Kidney epithelial cell (primary cell): Measurements from ENCODE around the gene BLMH. TPM values are rescaled to one million over a fixed set of nuclear protein-coding genes. Genes with fewer than 3 reads are reported as not detected.

ENCODE experiments used
- DNase-seq: peaks from one replicate; pipeline ENCODE4 v3.0.0-alpha.2; 2010; ENCODE audit warnings: low read depth
- H3K27me3 ChIP-seq: 2 replicates; pipeline ENCODE4 v1.6.0; 2011; ENCODE audit warnings: low read length; ENCODE audit not compliant: control insufficient read depth, insufficient read depth
- H3K36me3 ChIP-seq: 2 replicates; pipeline ENCODE4 v1.5.1; 2011; ENCODE audit warnings: low read length; ENCODE audit not compliant: control insufficient read depth, insufficient read depth
- H3K4me3 ChIP-seq: 2 replicates; pipeline ENCODE4 v1.5.1; 2011; ENCODE audit warnings: low read depth, mild to moderate bottlenecking, control low read depth, low read length
- total RNA-seq: library from RNA; depleted of rRNA; stranded (reverse); fragments of >200 nt; gene quantifications from 2 replicates; pipeline ENCODE4 v1.2.3, GENCODE V29; 2015
- TF ChIP-seq, protein P1 (sequence below): IDR thresholded peaks from 2 replicates; pipeline ENCODE4 v1.5.1; 2011; ENCODE audit warnings: mild to moderate bottlenecking, moderate library complexity, low read length, control low read depth, inconsistent platforms; ENCODE audit not compliant: insufficient read depth, poor library complexity, severe bottlenecking

BLMH gene
- total RNA-seq, 1 donor from 2014 or later = 29.4 TPM

DNA sequence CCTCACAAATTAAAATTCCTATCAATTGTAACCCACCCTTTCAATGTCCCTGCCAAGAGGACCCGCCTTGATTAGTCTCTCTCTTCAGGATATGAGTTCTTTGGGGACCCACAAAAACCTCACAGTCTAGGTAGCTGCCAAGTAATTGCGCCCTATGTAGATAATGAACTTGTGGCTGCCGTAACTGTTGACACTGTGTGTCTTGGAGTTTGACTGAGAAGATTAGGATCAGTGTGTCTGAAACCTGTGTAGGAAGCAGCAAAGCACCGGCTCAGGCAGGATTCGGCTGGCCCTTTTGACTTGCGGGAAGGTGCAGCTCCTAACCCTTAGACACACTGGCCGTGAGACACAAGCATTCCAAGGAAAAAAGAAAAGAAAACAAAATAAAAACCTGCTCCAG lies 38.4 kb downstream of the BLMH start:
- no peak overlapping the region for H3K4me3 ChIP-seq
- no peaks in the 10 kb centered on the region for H3K27me3 ChIP-seq
- TF ChIP-seq, protein P1, sequence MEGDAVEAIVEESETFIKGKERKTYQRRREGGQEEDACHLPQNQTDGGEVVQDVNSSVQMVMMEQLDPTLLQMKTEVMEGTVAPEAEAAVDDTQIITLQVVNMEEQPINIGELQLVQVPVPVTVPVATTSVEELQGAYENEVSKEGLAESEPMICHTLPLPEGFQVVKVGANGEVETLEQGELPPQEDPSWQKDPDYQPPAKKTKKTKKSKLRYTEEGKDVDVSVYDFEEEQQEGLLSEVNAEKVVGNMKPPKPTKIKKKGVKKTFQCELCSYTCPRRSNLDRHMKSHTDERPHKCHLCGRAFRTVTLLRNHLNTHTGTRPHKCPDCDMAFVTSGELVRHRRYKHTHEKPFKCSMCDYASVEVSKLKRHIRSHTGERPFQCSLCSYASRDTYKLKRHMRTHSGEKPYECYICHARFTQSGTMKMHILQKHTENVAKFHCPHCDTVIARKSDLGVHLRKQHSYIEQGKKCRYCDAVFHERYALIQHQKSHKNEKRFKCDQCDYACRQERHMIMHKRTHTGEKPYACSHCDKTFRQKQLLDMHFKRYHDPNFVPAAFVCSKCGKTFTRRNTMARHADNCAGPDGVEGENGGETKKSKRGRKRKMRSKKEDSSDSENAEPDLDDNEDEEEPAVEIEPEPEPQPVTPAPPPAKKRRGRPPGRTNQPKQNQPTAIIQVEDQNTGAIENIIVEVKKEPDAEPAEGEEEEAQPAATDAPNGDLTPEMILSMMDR = no peak
- H3K36me3 ChIP-seq = peaks cover 4% of the 10 kb centered on the region
- no peak for DNase-seq

DNA sequence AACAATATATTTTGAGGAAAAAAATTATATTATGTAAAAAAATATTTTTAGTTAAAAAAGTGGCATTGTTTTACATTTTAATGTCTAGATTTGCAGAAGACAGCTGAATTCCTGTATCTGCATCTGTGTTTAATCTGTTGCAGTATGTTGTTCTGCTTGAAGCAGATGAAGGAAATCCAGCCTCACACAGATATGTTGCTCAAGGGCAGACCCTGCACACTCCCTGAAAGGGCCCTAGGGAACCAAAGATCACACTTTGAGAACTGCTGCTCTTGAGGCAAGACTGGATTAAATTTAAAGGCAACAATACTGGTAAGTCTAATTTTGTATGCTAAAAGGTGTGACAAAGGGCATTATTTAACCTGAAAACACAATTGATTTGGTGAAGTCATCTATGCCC lies 39.8 kb downstream of the BLMH start:
- TF ChIP-seq, protein P1 = no peak
- no peak overlapping the region for H3K4me3 ChIP-seq
- DNase-seq = no peak
- no peaks in the 10 kb centered on the region for H3K27me3 ChIP-seq
- H3K36me3 ChIP-seq = peaks cover 4% of the 10 kb centered on the region

DNA sequence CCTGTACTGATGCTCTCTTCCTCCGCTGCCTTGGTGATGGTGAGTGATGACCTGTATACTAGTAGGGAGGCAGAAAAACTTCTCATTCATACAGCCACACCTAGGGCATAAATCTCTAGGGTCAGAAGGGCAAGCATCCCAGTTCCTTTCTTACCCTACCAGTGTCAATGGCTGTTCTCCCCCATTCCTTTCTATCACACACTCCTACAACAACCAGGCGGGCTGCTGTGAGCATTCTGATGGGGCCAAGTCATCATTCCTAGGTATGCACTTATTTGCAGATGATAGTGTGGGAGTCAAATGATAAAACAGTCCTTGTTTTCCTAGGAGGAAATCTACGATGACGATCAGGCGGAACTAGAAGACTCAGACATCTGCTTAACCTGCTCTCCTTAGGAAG lies 42.3 kb downstream of the BLMH start:
- Histone ChIP-seq H3K36me3 (peaks cover 4% of the 10 kb centered on the region), H3K4me3 (no peak overlapping the region), H3K27me3 (no peaks in the 10 kb centered on the region)
- TF ChIP-seq, protein P1 = no peak
- DNase-seq = no peak

DNA sequence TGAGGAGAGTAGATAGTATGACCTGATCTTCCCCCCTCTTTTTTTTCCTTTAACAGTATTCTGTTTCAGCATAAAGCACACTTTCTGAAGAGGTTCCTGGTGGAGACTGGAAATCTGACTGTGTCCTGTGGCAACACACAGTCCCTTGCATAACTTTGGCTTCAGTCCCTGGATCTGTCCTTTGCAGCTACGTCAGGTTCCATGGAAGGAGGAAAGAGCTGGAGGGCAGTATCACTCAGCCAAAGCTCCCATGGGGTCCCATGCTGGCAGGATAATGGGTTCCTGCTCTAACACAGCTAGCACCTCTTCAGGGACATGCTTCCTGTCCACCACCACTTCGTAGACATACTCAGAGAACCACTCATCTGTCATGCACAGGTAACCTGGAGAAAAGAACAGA lies 43.0 kb downstream of the BLMH start:
- TF ChIP-seq, protein P1 = no peak
- peaks cover 4% of the 10 kb centered on the region for H3K36me3 ChIP-seq
- no peak overlapping the region for H3K4me3 ChIP-seq
- H3K27me3 ChIP-seq = no peaks in the 10 kb centered on the region
- DNase-seq = no peak

DNA sequence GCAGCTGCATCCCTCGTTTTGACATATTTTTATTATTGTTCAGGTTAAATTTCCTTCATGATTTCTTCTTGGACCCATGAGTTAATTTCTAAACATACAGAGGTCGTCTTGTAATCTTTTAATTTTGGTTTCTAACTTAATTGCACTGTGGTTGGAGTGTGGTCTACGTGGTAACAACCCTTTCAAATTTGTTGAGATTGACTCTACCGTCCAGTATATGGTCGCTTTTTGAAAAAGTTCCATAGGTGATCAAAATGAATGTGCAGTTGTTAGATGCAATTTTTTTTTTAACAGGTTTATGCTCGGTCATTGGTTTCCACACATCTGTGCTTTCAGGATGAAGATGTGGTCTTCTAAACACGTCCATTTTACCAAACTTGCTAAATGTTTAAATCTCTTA lies 45.3 kb downstream of the BLMH start:
- DNase-seq = no peak
- TF ChIP-seq, protein P1 = no peak
- Histone ChIP-seq H3K27me3 (no peaks in the 10 kb centered on the region), H3K36me3 (peaks cover 4% of the 10 kb centered on the region), H3K4me3 (no peak overlapping the region)

DNA sequence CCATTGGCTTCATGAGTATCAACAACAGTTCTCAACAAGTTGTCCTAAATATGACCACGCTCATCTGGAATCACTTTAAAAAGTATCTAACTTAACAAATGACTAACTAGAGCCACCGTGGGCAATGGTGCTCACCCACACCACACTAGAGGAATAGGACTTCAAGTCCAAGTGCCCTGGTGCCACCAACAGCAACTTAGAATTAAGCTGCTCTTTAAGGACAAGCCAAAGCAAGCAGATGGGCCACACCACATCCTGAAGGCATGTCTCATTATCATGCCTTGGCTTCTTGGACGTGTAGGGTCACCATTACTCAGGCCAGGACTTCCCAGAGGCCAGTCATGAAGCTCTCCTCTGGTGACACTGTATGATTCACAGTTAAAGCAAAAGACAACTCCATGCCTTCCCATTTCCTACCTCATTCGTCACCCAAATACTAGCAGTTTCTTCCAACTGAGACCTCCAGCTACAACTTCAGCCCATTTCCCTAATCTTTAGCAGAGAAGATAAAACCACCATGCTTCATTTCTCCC lies 46.8 kb downstream of the BLMH start:
- TF ChIP-seq, protein P1 = no peak
- Histone ChIP-seq H3K36me3 (peaks cover 4% of the 10 kb centered on the region), H3K27me3 (no peaks in the 10 kb centered on the region), H3K4me3 (no peak overlapping the region)
- DNase-seq = no peak
